Activated naive CD4-positive, alpha-beta T cell treated with anti-CD3 and anti-CD28 coated beads for 36 hours (primary cell): ENCODE measurements around the gene KLHL26. TPM values are rescaled to one million over a fixed set of nuclear protein-coding genes. Genes with fewer than 3 reads are reported as not detected.

ENCODE experiments used
- CTCF ChIA-PET: fragments of 350-600 bp; sonication (Branson Sonifier 250); formaldehyde crosslinking; loops from one replicate; lab custom pipeline; 2021; ENCODE audit warnings: antibody characterized with exemption; lab: Charles Lee
- DNase-seq: peaks from one replicate; pipeline ENCODE4 v3.0.0-alpha.2; 2020
- H3K27ac Mint-ChIP-seq: one replicate; pipeline ENCODE4 v1.8.0; 2021; ENCODE audit warnings: mild to moderate bottlenecking, mixed read lengths
- H3K27me3 Mint-ChIP-seq: one replicate; pipeline ENCODE4 v1.8.0; 2021; ENCODE audit warnings: low read depth, mixed read lengths
- H3K36me3 Mint-ChIP-seq: one replicate; pipeline ENCODE4 v1.8.0; 2021; ENCODE audit warnings: low read depth, mixed read lengths
- H3K4me1 Mint-ChIP-seq: one replicate; pipeline ENCODE4 v1.8.0; 2021; ENCODE audit warnings: low read depth, mixed read lengths
- H3K4me3 Mint-ChIP-seq: one replicate; pipeline ENCODE4 v1.8.0; 2021; ENCODE audit warnings: mild to moderate bottlenecking, moderate library complexity, mixed read lengths
- H3K9me3 Mint-ChIP-seq: one replicate; pipeline ENCODE4 v1.8.0; 2021; ENCODE audit warnings: mixed read lengths
- intact Hi-C: fragments of 100-400 bp; cut with micrococcal nuclease; formaldehyde crosslinking; loops from one replicate; pipeline ENCODE4 v1.15.1; 2023
- total RNA-seq, 2 experiments: library from RNA; stranded (reverse); gene quantifications; one replicate each; pipeline ENCODE4 v1.2.3, GENCODE V29; 2021

KLHL26 gene
- total RNA-seq, 2 experiments from 2014 or later = 8.9 to 12.0 TPM

GRCh38 chr19:18659281-18660050 is 22.6 kb downstream of the KLHL26 start:
- intact Hi-C loops = no loop called here
- Mint-ChIP-seq H3K9me3 (no peaks in the 10 kb centered on the region), H3K4me3 (no peak overlapping the region), H3K27ac (no peak overlapping the region), H3K36me3 (no peaks in the 10 kb centered on the region), H3K27me3 (no peaks in the 10 kb centered on the region), H3K4me1 (peaks cover 22% of the 10 kb centered on the region)
- CTCF ChIA-PET = no interaction called here
- no peak for DNase-seq

GRCh38 chr19:18660051-18660910 is 23.5 kb downstream of the KLHL26 start:
- H3K4me1 Mint-ChIP-seq = peaks cover 22% of the 10 kb centered on the region

GRCh38 chr19:18660939-18661670 is 24.3 kb downstream of the KLHL26 start:
- Mint-ChIP-seq H3K27ac (no peak overlapping the region), H3K36me3 (no peaks in the 10 kb centered on the region), H3K9me3 (no peaks in the 10 kb centered on the region), H3K27me3 (no peaks in the 10 kb centered on the region), H3K4me1 (peaks cover 20% of the 10 kb centered on the region), H3K4me3 (no peak overlapping the region)
- intact Hi-C loops = no loop called here
- CTCF ChIA-PET = interaction anchor here (1.0 kb wide), 1 partner anchor 12 kb away, joined by 5 read pairs; no protein-coding TSS in a partner anchor
- no peak for DNase-seq

More at GRCh38 chr19:18660051-18660910, 23.5 kb downstream of the KLHL26 start:
- H3K4me3 Mint-ChIP-seq = no peak overlapping the region
- no peaks in the 10 kb centered on the region for H3K27me3 Mint-ChIP-seq
- H3K27ac Mint-ChIP-seq = peak overlapping the region; percentile 46
- CTCF ChIA-PET = interaction anchor here (1.0 kb wide), 1 partner anchor 13 kb away, joined by 5 read pairs; no protein-coding TSS in a partner anchor
- intact Hi-C loops = no loop called here
- DNase-seq = no peak
- H3K9me3 Mint-ChIP-seq = no peaks in the 10 kb centered on the region
- no peaks in the 10 kb centered on the region for H3K36me3 Mint-ChIP-seq

- no peak for DNase-seq
- H3K27ac Mint-ChIP-seq = no peak overlapping the region
- H3K27me3 Mint-ChIP-seq = no peaks in the 10 kb centered on the region
- H3K36me3 Mint-ChIP-seq = no peaks in the 10 kb centered on the region
- H3K4me3 Mint-ChIP-seq = no peak overlapping the region
- peaks cover 13% of the 10 kb centered on the region for H3K4me1 Mint-ChIP-seq
- intact Hi-C loops = no loop called here
- H3K9me3 Mint-ChIP-seq = no peaks in the 10 kb centered on the region
- CTCF ChIA-PET = no interaction called here
Observed at GRCh38 chr19:18662972-18663732, 26.3 kb downstream of the KLHL26 start.

GRCh38 chr19:18663940-18664530 is 27.2 kb downstream of the KLHL26 start:
- CTCF ChIA-PET = interaction anchor here (0.7 kb wide), 1 partner anchor 9 kb away, joined by 5 read pairs; no protein-coding TSS in a partner anchor
- no peak overlapping the region for H3K27ac Mint-ChIP-seq
- no peaks in the 10 kb centered on the region for H3K27me3 Mint-ChIP-seq
- no peak overlapping the region for H3K4me3 Mint-ChIP-seq
- intact Hi-C loops = no loop called here
- DNase-seq = peak; percentile 44
- H3K36me3 Mint-ChIP-seq = no peaks in the 10 kb centered on the region
- H3K9me3 Mint-ChIP-seq = no peaks in the 10 kb centered on the region
- peaks cover 10% of the 10 kb centered on the region for H3K4me1 Mint-ChIP-seq

GRCh38 chr19:18665771-18666202 is 29.0 kb downstream of the KLHL26 start:
- no peak for DNase-seq
- Mint-ChIP-seq H3K4me3 (no peak overlapping the region), H3K36me3 (peaks cover 6% of the 10 kb centered on the region), H3K27me3 (no peaks in the 10 kb centered on the region), H3K4me1 (peaks cover 10% of the 10 kb centered on the region), H3K9me3 (no peaks in the 10 kb centered on the region), H3K27ac (no peak overlapping the region)
- CTCF ChIA-PET = interaction anchor here (0.6 kb wide), 1 partner anchor 9 kb away, joined by 3 read pairs; no protein-coding TSS in a partner anchor
- intact Hi-C loops = no loop called here

GRCh38 chr19:18666317-18666716 is 29.5 kb downstream of the KLHL26 start:
- CTCF ChIA-PET = no interaction called here
- intact Hi-C loops = no loop called here
- Mint-ChIP-seq H3K27me3 (no peaks in the 10 kb centered on the region), H3K9me3 (no peaks in the 10 kb centered on the region), H3K4me1 (peaks cover 10% of the 10 kb centered on the region), H3K36me3 (peaks cover 6% of the 10 kb centered on the region), H3K4me3 (no peak overlapping the region), H3K27ac (no peak overlapping the region)
- DNase-seq = no peak

GRCh38 chr19:18666784-18667183 is 30.0 kb downstream of the KLHL26 start:
- intact Hi-C loops = no loop called here

GRCh38 chr19:18667531-18668251 is 30.9 kb downstream of the KLHL26 start:
- H3K27me3 Mint-ChIP-seq = no peaks in the 10 kb centered on the region
- CTCF ChIA-PET = no interaction called here
- peaks cover 6% of the 10 kb centered on the region for H3K36me3 Mint-ChIP-seq
- H3K4me1 Mint-ChIP-seq = peaks cover 10% of the 10 kb centered on the region
- no peak for DNase-seq
- H3K4me3 Mint-ChIP-seq = no peak overlapping the region
- no peak overlapping the region for H3K27ac Mint-ChIP-seq
- H3K9me3 Mint-ChIP-seq = no peaks in the 10 kb centered on the region
- intact Hi-C loops = no loop called here

More at GRCh38 chr19:18666784-18667183, 30.0 kb downstream of the KLHL26 start:
- H3K4me3 Mint-ChIP-seq = no peak overlapping the region
- no peaks in the 10 kb centered on the region for H3K27me3 Mint-ChIP-seq
- H3K27ac Mint-ChIP-seq = no peak overlapping the region
- peaks cover 6% of the 10 kb centered on the region for H3K36me3 Mint-ChIP-seq
- CTCF ChIA-PET = no interaction called here
- H3K4me1 Mint-ChIP-seq = peaks cover 10% of the 10 kb centered on the region
- no peak for DNase-seq
- H3K9me3 Mint-ChIP-seq = no peaks in the 10 kb centered on the region

- no peak for DNase-seq
- intact Hi-C loops = no loop called here
- Mint-ChIP-seq H3K4me1 (peaks cover 9% of the 10 kb centered on the region), H3K27me3 (no peaks in the 10 kb centered on the region), H3K4me3 (no peak overlapping the region), H3K27ac (no peak overlapping the region), H3K36me3 (peaks cover 6% of the 10 kb centered on the region), H3K9me3 (no peaks in the 10 kb centered on the region)
- CTCF ChIA-PET = no interaction called here
Observed at GRCh38 chr19:18668252-18668631, 31.4 kb downstream of the KLHL26 start.
